ENCODE data around the gene CCDC88A.

CCDC88A gene

DNA sequence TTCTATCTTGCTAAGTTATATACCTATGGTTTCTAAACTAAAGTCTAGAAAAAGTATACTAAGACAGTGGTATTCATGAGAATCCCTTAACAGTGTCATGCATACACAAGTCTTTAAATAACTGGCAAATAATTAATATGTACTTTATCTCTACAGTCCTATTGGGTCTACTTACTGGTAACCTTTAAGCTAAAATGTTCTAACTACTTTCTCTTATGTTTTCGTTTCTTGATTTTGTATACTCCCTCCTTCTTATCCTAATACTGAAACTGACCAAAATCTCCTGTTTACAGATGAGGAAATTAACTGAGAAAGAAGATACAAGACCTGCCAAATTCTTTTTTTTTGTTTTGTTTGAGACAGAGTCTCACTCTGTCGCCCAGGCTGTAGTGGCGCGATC, 74.6 kb downstream of the CCDC88A start (continued):
- TF ChIP-seq, protein P1, sequence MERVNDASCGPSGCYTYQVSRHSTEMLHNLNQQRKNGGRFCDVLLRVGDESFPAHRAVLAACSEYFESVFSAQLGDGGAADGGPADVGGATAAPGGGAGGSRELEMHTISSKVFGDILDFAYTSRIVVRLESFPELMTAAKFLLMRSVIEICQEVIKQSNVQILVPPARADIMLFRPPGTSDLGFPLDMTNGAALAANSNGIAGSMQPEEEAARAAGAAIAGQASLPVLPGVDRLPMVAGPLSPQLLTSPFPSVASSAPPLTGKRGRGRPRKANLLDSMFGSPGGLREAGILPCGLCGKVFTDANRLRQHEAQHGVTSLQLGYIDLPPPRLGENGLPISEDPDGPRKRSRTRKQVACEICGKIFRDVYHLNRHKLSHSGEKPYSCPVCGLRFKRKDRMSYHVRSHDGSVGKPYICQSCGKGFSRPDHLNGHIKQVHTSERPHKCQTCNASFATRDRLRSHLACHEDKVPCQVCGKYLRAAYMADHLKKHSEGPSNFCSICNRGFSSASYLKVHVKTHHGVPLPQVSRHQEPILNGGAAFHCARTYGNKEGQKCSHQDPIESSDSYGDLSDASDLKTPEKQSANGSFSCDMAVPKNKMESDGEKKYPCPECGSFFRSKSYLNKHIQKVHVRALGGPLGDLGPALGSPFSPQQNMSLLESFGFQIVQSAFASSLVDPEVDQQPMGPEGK (tag by site-specific recombination; IDR thresholded peaks at IDR 0.05), result no peak
- no peak for TF ChIP-seq TCF7L2 (IDR thresholded peaks at IDR 0.05; ENCODE audit: borderline replicate concordance, low read depth, low read length)
- no peak for TF ChIP-seq ZNF112 (tag by site-specific recombination; IDR thresholded peaks at IDR 0.05)
- no peak for TF ChIP-seq ZNF837 (tag by site-specific recombination; IDR thresholded peaks at IDR 0.05)
- no peak for TF ChIP-seq ZNF416 (tag by site-specific recombination; IDR thresholded peaks at IDR 0.05)
- TF ChIP-seq ZNF155 (tag by site-specific recombination; IDR thresholded peaks at IDR 0.05), result no peak
- TF ChIP-seq MZF1 (tag by site-specific recombination; IDR thresholded peaks at IDR 0.05; ENCODE audit: borderline replicate concordance), result no peak
- TF ChIP-seq KLF16 (tag by site-specific recombination; IDR thresholded peaks at IDR 0.05), result no peak
- TF ChIP-seq, protein P2, sequence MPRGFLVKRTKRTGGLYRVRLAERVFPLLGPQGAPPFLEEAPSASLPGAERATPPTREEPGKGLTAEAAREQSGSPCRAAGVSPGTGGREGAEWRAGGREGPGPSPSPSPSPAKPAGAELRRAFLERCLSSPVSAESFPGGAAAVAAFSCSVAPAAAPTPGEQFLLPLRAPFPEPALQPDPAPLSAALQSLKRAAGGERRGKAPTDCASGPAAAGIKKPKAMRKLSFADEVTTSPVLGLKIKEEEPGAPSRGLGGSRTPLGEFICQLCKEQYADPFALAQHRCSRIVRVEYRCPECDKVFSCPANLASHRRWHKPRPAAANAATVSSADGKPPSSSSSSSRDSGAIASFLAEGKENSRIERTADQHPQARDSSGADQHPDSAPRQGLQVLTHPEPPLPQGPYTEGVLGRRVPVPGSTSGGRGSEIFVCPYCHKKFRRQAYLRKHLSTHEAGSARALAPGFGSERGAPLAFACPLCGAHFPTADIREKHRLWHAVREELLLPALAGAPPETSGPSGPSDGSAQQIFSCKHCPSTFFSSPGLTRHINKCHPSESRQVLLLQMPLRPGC (tag by site-specific recombination; IDR thresholded peaks at IDR 0.05), result no peak
- TF ChIP-seq, protein P3, sequence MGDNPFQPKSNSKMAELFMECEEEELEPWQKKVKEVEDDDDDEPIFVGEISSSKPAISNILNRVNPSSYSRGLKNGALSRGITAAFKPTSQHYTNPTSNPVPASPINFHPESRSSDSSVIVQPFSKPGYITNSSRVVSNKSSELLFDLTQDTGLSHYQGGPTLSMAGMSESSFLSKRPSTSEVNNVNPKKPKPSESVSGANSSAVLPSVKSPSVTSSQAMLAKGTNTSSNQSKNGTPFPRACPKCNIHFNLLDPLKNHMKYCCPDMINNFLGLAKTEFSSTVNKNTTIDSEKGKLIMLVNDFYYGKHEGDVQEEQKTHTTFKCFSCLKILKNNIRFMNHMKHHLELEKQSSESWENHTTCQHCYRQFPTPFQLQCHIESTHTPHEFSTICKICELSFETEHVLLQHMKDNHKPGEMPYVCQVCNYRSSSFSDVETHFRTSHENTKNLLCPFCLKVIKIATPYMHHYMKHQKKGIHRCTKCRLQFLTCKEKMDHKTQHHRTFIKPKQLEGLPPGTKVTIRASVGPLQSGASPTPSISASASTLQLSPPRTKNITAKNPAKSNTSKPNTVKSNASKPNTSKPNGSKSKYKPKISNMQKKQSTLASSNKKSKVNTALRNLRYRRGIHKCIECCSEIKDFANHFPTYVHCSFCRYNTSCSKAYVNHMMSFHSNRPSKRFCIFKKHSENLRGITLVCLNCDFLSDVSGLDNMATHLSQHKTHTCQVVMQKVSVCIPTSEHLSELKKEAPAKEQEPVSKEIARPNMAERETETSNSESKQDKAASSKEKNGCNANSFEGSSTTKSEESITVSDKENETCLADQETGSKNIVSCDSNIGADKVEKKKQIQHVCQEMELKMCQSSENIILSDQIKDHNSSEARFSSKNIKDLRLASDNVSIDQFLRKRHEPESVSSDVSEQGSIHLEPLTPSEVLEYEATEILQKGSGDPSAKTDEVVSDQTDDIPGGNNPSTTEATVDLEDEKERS (tag by site-specific recombination; IDR thresholded peaks at IDR 0.05), result no peak
- TF ChIP-seq ZSCAN30 (tag by site-specific recombination; IDR thresholded peaks at IDR 0.05), result no peak
- TF ChIP-seq KLF8 (tag by site-specific recombination; IDR thresholded peaks at IDR 0.05), result no peak

DNA sequence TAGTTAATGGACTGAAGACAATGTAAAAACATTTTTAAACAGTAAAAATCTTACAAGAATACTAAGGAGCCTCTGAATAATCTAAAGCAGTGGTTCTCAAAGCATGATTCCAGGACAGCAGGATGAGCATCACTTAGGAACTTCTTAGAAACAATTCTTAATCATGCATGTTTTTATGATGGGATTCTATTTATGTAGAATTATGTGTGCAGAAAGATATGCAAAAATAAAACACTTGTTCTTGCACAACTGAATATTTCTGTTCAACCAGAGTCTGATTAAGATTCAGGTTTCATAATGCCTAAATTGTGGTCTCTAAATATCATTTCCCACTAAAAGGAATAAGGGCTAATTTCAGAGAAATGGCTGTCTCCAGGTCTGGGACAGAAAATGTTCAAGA, 81.4 kb downstream of the CCDC88A start:
- H3K27ac ChIP-seq (ENCODE audit: extremely low read depth, low read depth, low read length), result no peak overlapping the region
- no peaks in the 10 kb centered on the region for H3K9me3 ChIP-seq (ENCODE audit: control insufficient read depth, insufficient read depth, low read depth, low read length)
- no peak for TF ChIP-seq ZNF473 (tag by site-specific recombination; IDR thresholded peaks at IDR 0.05)
- TF ChIP-seq ZNF169 (tag by site-specific recombination; IDR thresholded peaks at IDR 0.05), result no peak
- no peak for TF ChIP-seq ZBTB48 (tag by site-specific recombination; IDR thresholded peaks at IDR 0.05)
- TF ChIP-seq, protein P4, sequence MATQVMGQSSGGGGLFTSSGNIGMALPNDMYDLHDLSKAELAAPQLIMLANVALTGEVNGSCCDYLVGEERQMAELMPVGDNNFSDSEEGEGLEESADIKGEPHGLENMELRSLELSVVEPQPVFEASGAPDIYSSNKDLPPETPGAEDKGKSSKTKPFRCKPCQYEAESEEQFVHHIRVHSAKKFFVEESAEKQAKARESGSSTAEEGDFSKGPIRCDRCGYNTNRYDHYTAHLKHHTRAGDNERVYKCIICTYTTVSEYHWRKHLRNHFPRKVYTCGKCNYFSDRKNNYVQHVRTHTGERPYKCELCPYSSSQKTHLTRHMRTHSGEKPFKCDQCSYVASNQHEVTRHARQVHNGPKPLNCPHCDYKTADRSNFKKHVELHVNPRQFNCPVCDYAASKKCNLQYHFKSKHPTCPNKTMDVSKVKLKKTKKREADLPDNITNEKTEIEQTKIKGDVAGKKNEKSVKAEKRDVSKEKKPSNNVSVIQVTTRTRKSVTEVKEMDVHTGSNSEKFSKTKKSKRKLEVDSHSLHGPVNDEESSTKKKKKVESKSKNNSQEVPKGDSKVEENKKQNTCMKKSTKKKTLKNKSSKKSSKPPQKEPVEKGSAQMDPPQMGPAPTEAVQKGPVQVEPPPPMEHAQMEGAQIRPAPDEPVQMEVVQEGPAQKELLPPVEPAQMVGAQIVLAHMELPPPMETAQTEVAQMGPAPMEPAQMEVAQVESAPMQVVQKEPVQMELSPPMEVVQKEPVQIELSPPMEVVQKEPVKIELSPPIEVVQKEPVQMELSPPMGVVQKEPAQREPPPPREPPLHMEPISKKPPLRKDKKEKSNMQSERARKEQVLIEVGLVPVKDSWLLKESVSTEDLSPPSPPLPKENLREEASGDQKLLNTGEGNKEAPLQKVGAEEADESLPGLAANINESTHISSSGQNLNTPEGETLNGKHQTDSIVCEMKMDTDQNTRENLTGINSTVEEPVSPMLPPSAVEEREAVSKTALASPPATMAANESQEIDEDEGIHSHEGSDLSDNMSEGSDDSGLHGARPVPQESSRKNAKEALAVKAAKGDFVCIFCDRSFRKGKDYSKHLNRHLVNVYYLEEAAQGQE (tag by site-specific recombination; IDR thresholded peaks at IDR 0.05), result no peak
- no peaks in the 10 kb centered on the region for H3K4me1 ChIP-seq (ENCODE audit: control insufficient read depth, insufficient read depth, low read length)
- no peak overlapping the region for H3K4me3 ChIP-seq (ENCODE audit: low read depth, low read length)
- ChIA-PET CTCF (no interaction called here), POLR2A (no interaction called here)
- peaks cover 22 to 32% of the 10 kb centered on the region in 2 experiments for H3K36me3 ChIP-seq (ENCODE audit: control insufficient read depth in 2 of 2, insufficient read depth in 1 of 2, low read length in 2 of 2)

Data from HEK293 (cell line).